Right hindlimb (tissue), 1 donor: Measurements from ENCODE around the gene TMEM255B.
"Not testable (repeated sequence)": the region's sequence is repeated elsewhere in the genome, so short reads cannot be mapped to it uniquely, and the experiment has no call there.

Source experiments
- DNase-seq: peaks from one replicate; pipeline ENCODE4 v3.0.0-alpha.2; 2018

The TMEM255B gene

GRCh38 chr13:113820813-113821651 is 62.0 kb downstream of the TMEM255B start:
- DNase-seq, result peak; percentile 78

- no peak for DNase-seq
These were observed 62.8 kb downstream of the TMEM255B start for GRCh38 chr13:113821847-113822246.

GRCh38 chr13:113822266-113822665 is 63.2 kb downstream of the TMEM255B start:
- no peak for DNase-seq

GRCh38 chr13:113822956-113823744 is 64.1 kb downstream of the TMEM255B start:
- DNase-seq, result no peak

GRCh38 chr13:113823771-113824170 is 64.7 kb downstream of the TMEM255B start:
- no peak for DNase-seq

- DNase-seq, result peak; percentile 26
These were observed 66.8 kb downstream of the TMEM255B start for GRCh38 chr13:113825841-113826240.

GRCh38 chr13:113826446-113826845 is 67.4 kb downstream of the TMEM255B start:
- DNase-seq, result not testable (repeated sequence)

GRCh38 chr13:113827021-113827420 is 68.0 kb downstream of the TMEM255B start:
- DNase-seq, result no peak

GRCh38 chr13:113828282-113828825 is 69.3 kb downstream of the TMEM255B start:
- DNase-seq, result no peak

GRCh38 chr13:113830426-113830950 is 71.5 kb downstream of the TMEM255B start:
- not testable (repeated sequence) for DNase-seq

- no peak for DNase-seq
These were observed 72.0 kb downstream of the TMEM255B start for GRCh38 chr13:113831061-113831460.

GRCh38 chr13:113832205-113832604 is 73.2 kb downstream of the TMEM255B start:
- no peak for DNase-seq

GRCh38 chr13:113832631-113833030 is 73.6 kb downstream of the TMEM255B start:
- no peak for DNase-seq

- no peak for DNase-seq
These were observed 74.2 kb downstream of the TMEM255B start for GRCh38 chr13:113833111-113833830.

GRCh38 chr13:113834006-113834405 is 75.0 kb downstream of the TMEM255B start:
- not testable (repeated sequence) for DNase-seq

GRCh38 chr13:113834496-113835200 is 75.6 kb downstream of the TMEM255B start:
- DNase-seq, result no peak

GRCh38 chr13:113835461-113836270 is 76.6 kb downstream of the TMEM255B start:
- peak; percentile 27 for DNase-seq

- DNase-seq, result peak; percentile 64
These were observed 77.9 kb downstream of the TMEM255B start for GRCh38 chr13:113836768-113837559.

- DNase-seq, result peak; percentile 84
These were observed 78.7 kb downstream of the TMEM255B start for GRCh38 chr13:113837560-113838355.
